IPS-18c (cell line): Measurements from ENCODE around the gene CDH19.
"Not testable (repeated sequence)": the region's sequence is repeated elsewhere in the genome, so short reads cannot be mapped to it uniquely, and the experiment has no call there.

Source experiments
- H3K4me3 ChIP-seq: 2 replicates; pipeline ENCODE4 v1.7.0; 2013; ENCODE audit warnings: low read depth, mild to moderate bottlenecking, low read length, moderate library complexity; ENCODE audit not compliant: insufficient read depth
- H3K9me3 ChIP-seq: one replicate; pipeline ENCODE4 v1.6.1; 2013; ENCODE audit warnings: mild to moderate bottlenecking, low read length, moderate library complexity; ENCODE audit not compliant: control insufficient read depth, insufficient read depth

CDH19 gene

GRCh38 chr18:66510357-66511045 lies 93.4 kb downstream of the CDH19 start:
- no peak overlapping the region for H3K4me3 ChIP-seq
- no peaks in the 10 kb centered on the region for H3K9me3 ChIP-seq

- H3K4me3 ChIP-seq: no peak overlapping the region
- no peaks in the 10 kb centered on the region for H3K9me3 ChIP-seq
Measured at GRCh38 chr18:66508937-66509336, 95.0 kb downstream of the CDH19 start.

- Histone ChIP-seq H3K9me3 (no peaks in the 10 kb centered on the region), H3K4me3 (no peak overlapping the region)
Measured at GRCh38 chr18:66506178-66506577, 97.7 kb downstream of the CDH19 start.

- H3K9me3 ChIP-seq: no peaks in the 10 kb centered on the region
- no peak overlapping the region for H3K4me3 ChIP-seq
Measured at GRCh38 chr18:66497351-66497750, 106.5 kb downstream of the CDH19 start.

GRCh38 chr18:66495844-66496243 lies 108.0 kb downstream of the CDH19 start:
- no peaks in the 10 kb centered on the region for H3K9me3 ChIP-seq

GRCh38 chr18:66473882-66474281 lies 130.0 kb downstream of the CDH19 start:
- Histone ChIP-seq H3K4me3 (no peak overlapping the region), H3K9me3 (no peaks in the 10 kb centered on the region)

More at GRCh38 chr18:66495844-66496243, 108.0 kb downstream of the CDH19 start:
- no peak overlapping the region for H3K4me3 ChIP-seq

- not testable (repeated sequence) for H3K9me3 ChIP-seq
Measured at GRCh38 chr18:66466184-66466583, 137.7 kb downstream of the CDH19 start.

GRCh38 chr18:66461344-66461743 lies 142.5 kb downstream of the CDH19 start:
- no peaks in the 10 kb centered on the region for H3K9me3 ChIP-seq
- no peak overlapping the region for H3K4me3 ChIP-seq

More at GRCh38 chr18:66466184-66466583, 137.7 kb downstream of the CDH19 start:
- H3K4me3 ChIP-seq: not testable (repeated sequence)

- Histone ChIP-seq H3K4me3 (no peak overlapping the region), H3K9me3 (no peaks in the 10 kb centered on the region)
Measured at GRCh38 chr18:66457245-66457644, 146.6 kb downstream of the CDH19 start.
